SKM-1 treated with dmso at 0.1 percent for 144 hours (cell line): Measurements from ENCODE around the gene ZFP57.
A peak's percentile ranks its signal among the peaks of the same experiment; 100 is the strongest.

Experiments used
- DNase-seq: peaks from one replicate; lab custom pipeline; 2025; ENCODE audit not compliant: unreplicated experiment; lab: John Stamatoyannopoulos, UW

The ZFP57 gene

GRCh38 chr6:29656157-29656556, 24.8 kb downstream of the ZFP57 start:
- DNase-seq, result no peak

GRCh38 chr6:29655658-29656057, 25.3 kb downstream of the ZFP57 start:
- no peak for DNase-seq

- DNase-seq, result peak; percentile 65
Observed at GRCh38 chr6:29653452-29654038, 27.4 kb downstream of the ZFP57 start.

GRCh38 chr6:29652198-29652584, 28.8 kb downstream of the ZFP57 start:
- no peak for DNase-seq

- peak; percentile 34 for DNase-seq
Observed at GRCh38 chr6:29651413-29652197, 29.3 kb downstream of the ZFP57 start.

GRCh38 chr6:29649701-29650673, 31.0 kb downstream of the ZFP57 start:
- DNase-seq, result peak; percentile 94

GRCh38 chr6:29647927-29648642, 32.9 kb downstream of the ZFP57 start:
- DNase-seq, result no peak

- DNase-seq, result no peak
Observed at GRCh38 chr6:29641430-29642148, 39.4 kb downstream of the ZFP57 start.

- no peak for DNase-seq
Observed at GRCh38 chr6:29637247-29637646, 43.7 kb downstream of the ZFP57 start.

- no peak for DNase-seq
Observed at GRCh38 chr6:29633534-29633905, 47.4 kb downstream of the ZFP57 start.

- DNase-seq, result peak; percentile 68
Observed at GRCh38 chr6:29632789-29633533, 48.0 kb downstream of the ZFP57 start, which contains the start of gene GABBR1. TSS of gene GABBR1 (minus strand) at chr6:29633183. CDS start at chr6:29632385, 798 bp downstream.

GRCh38 chr6:29631860-29632731, 48.9 kb downstream of the ZFP57 start:
- DNase-seq, result no peak

- no peak for DNase-seq
Observed at GRCh38 chr6:29631209-29631810, 49.6 kb downstream of the ZFP57 start.

- no peak for DNase-seq
Observed at GRCh38 chr6:29630315-29630714, 50.6 kb downstream of the ZFP57 start.

GRCh38 chr6:29629571-29629970, 51.4 kb downstream of the ZFP57 start:
- no peak for DNase-seq

- peak; percentile 61 for DNase-seq
Observed at GRCh38 chr6:29628419-29629281, 52.3 kb downstream of the ZFP57 start.

- DNase-seq, result peak; percentile 61
Observed at GRCh38 chr6:29627755-29628418, 53.1 kb downstream of the ZFP57 start.
